Measurements from ENCODE around the gene CAPN1.

Gene CAPN1

GRCh38 chr11:65204143-65204542 lies 22.4 kb downstream of the CAPN1 start:
- no peak for DNase-seq

GRCh38 chr11:65204646-65205601 lies 23.2 kb downstream of the CAPN1 start:
- no peak for DNase-seq

GRCh38 chr11:65205602-65205967 lies 23.9 kb downstream of the CAPN1 start:
- DNase-seq = no peak

DNA sequence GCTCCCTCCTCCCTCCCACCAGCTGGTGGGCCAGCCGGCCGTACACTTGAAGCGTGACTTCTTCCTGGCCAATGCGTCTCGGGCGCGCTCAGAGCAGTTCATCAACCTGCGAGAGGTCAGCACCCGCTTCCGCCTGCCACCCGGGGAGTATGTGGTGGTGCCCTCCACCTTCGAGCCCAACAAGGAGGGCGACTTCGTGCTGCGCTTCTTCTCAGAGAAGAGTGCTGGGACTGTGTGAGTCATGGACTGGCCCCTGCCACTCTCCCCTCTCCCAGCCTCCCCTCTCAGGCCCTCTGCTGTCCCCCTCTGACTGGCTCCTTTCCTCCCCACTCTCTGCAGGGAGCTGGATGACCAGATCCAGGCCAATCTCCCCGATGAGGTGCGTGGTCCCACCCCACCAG lies 24.7 kb downstream of the CAPN1 start:
- no peak for DNase-seq

GRCh38 chr11:65206901-65207300 lies 25.2 kb downstream of the CAPN1 start:
- DNase-seq = no peak

GRCh38 chr11:65207918-65208784 lies 26.4 kb downstream of the CAPN1 start:
- no peak for DNase-seq

DNA sequence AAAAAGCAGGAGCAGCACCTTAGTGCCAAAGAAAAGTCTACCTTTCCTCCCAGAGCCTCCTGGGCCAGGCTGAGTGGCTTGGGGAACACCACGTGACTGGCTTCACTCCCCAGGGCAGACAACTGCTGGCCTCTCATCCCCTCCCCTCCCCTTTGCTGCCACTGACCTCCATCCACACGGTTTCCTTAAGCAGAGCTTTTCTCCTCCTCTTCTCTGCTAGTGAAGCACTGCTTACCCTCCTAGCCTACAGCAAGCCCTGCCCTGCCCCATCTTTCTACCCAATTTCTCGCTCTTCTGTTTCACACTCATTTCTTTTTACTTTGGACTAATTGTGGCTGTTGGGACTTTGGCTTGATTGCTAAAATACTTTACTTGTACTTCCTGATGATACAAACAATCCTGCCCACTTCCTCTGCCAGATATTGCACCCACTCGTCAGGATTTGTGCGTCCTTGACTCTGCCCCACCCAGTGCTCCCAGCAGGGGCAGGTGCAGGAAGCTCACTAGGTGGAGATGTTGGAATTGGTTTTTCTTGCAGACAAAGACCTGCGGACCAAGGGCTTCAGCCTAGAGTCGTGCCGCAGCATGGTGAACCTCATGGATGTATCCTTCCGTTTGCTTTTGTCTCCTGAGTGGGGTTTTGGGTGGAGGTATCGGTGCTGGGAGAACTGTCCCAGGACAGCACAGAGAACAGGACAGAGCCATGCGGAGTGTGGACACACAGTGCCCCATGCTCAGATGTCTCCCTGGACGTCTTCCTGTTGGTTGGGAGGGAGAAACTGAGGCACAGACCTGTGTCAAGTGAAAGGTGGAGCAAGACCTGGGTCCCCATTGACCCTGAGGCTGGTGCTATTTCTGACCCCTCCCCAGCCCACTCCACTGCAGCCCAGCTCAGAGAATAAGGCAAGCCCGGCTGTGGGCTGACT lies 27.3 kb downstream of the CAPN1 start:
- no peak for DNase-seq

- no peak for DNase-seq
Observed at GRCh38 chr11:65209711-65210360, 28.1 kb downstream of the CAPN1 start.

DNA sequence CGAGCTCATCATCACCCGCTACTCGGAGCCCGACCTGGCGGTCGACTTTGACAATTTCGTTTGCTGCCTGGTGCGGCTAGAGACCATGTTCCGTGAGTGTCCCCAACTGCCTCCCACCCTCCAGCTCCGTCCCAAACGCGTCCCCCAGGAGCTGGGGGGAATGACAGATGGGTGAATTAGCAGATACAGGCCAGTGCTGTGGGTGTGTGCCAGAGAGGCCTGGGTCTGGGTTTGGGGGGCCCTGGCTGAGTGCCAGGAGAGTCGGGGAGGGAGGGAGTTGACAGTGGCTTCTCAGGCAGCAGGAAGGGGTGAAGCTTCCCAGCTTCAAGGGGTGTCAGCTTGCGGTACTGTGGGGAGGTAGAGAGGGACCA lies 28.6 kb downstream of the CAPN1 start:
- DNase-seq = no peak

DNA sequence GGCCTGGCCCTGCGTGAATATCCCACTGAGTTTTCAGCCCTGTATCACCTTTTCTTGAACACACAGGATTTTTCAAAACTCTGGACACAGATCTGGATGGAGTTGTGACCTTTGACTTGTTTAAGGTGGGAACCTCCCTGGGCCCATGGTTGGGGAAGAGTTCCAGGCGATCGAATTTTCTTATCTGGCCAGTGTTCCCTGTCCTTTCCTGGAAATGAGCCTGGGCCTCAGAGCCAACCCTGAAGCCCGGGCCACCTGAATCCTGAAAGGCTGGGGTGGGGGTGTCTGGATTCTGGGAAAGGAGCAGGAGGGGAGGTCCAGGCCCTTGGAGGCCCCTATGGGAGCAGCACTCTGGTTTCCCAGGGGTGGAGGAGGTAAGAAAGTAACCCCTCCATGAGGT lies 29.0 kb downstream of the CAPN1 start:
- no peak for DNase-seq

DNA sequence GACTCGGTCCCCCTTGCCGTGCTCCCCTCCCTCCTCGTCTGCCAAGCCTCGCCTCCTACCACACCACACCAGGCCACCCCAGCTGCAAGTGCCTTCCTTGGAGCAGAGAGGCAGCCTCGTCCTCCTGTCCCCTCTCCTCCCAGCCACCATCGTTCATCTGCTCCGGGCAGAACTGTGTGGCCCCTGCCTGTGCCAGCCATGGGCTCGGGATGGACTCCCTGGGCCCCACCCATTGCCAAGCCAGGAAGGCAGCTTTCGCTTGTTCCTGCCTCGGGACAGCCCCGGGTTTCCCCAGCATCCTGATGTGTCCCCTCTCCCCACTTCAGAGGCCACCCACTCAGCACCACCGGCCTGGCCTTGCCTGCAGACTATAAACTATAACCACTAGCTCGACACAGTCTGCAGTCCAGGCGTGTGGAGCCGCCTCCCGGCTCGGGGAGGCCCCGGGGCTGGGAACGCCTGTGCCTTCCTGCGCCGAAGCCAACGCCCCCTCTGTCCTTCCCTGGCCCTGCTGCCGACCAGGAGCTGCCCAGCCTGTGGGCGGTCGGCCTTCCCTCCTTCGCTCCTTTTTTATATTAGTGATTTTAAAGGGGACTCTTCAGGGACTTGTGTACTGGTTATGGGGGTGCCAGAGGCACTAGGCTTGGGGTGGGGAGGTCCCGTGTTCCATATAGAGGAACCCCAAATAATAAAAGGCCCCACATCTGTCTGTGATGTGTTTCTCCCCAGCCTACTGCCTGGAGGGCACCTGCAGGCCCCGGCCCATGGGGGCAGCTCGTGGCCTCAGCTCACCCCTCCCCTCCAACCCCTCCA lies 29.8 kb downstream of the CAPN1 start:
- DNase-seq = no peak

DNA sequence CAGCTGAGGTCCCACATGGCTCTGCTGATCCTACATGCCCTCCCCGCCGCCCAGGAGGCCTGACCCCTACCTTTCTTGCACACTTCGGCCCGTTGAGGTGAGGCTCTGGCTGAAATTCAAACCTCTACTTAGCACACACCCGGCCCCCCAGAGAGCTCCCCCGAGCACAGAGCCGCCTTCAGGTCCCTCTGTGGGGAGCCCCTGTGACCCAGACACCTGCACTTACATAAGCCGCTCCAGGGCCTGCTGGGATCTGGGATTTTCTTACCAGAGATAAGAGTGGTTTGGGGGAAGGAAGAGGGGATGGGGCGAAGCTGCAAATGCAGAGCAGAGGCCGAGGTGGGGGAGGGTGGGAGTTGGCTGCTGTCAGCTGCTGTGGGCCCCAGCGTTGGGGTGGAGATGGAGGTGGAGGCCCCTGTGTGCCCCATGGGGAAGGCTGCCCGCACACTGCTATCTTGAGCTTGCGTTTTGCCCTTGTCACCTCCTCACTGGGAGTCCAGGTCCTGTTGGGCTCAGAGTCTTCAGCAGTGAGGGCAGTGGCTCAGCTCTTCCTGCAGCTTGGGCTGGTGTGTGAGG lies 30.6 kb downstream of the CAPN1 start:
- no peak for DNase-seq

- DNase-seq = no peak
Observed at GRCh38 chr11:65213322-65214211, 31.8 kb downstream of the CAPN1 start.

GRCh38 chr11:65214212-65214845 lies 32.6 kb downstream of the CAPN1 start:
- DNase-seq = no peak

GRCh38 chr11:65215441-65216076 lies 33.8 kb downstream of the CAPN1 start:
- no peak for DNase-seq

DNA sequence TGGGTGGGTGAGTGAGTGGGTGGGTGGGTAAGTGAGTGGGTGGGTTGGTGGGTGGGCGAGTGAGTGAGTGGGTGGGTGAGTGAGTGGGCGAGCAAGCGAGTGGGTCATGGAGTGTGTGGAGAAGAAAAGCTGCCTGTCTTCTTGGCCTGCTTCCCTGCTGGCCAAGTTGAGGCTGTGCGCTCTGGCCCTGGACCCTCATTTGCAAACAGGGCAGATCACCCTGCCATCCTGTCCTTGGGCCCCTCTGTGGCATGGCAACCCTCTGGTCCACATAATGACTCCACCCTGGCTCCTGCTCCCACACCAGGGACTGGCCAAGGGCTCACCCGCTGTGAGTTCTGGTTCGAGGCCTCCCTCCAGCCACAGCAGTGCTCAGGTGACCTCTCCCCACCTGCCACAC lies 35.1 kb downstream of the CAPN1 start:
- no peak for DNase-seq

DNA sequence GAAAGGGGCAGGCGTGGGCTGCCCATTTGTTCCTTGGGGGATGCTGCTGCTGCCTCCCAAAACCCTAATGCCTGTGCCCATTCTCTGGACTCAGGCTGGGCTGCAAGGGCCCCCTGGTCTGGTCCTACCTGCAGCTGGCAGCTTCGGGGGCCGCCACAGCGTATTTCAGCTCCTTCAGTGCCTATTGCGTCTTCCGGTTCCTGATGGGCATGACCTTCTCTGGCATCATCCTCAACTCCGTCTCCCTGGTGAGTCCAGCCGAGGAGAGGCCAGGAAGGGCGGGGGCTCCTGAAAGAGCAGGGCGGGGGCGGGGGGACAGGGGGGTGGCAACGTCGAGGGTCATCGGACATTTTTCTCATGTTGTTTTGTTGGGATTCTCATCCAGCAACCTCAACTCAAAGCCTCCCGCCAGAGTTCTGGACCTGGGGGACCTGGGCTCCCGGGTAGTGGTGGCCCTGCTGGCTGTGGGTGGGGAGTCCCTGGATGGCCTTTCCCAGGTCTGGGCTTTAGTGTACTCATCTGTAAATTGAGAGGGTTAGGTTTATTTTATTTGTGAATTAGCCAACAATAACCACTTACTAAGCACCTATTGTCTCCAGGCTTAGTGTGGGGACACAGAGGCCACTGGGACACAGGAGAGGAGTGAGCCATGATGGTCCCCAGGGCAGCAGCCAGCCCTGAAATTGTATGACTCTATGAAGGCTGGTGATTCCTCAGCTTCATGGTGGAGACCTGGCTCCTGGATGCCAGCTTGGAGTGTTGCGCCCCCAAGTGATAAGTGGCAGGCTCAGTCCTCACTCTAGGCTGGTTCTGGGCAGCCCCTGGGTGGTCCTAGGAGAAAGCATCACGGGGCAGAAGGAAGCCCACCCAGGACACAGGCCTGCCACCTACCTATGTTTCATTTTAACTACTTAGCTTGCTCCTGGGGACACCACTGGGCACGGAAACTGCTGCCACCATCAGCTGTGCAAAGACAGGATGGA lies 36.0 kb downstream of the CAPN1 start:
- no peak for DNase-seq

GRCh38 chr11:65218446-65218845 lies 36.7 kb downstream of the CAPN1 start:
- DNase-seq = no peak

Measured in NCI-H226 (cell line).